Body of pancreas (tissue), 4 donors: ENCODE results near the gene LOXHD1.

Experiments used
- POLR2A ChIP-seq, 3 donors: fragments of 450-650 bp; IDR thresholded peaks; one replicate each; pipeline ENCODE4 v1.6.1; 2016; ENCODE audit warnings: antibody characterized with exemption in 3 of 3, mild to moderate bottlenecking in 2 of 3
- TF ChIP-seq, protein P1 (sequence below), 7 experiments: fragments of 450-650 bp in 4 of 7; fragments of 200-600 bp in 3 of 7; sonication (generic) in 3 of 7; IDR thresholded peaks; one replicate each; pipeline ENCODE4 v1.5.1; 2016 to 2019; ENCODE audit warnings: antibody characterized with exemption in 7 of 7

GRCh38 chr18:46497129-46497528, 159.9 kb downstream of the LOXHD1 start:
- TF ChIP-seq, protein P1, sequence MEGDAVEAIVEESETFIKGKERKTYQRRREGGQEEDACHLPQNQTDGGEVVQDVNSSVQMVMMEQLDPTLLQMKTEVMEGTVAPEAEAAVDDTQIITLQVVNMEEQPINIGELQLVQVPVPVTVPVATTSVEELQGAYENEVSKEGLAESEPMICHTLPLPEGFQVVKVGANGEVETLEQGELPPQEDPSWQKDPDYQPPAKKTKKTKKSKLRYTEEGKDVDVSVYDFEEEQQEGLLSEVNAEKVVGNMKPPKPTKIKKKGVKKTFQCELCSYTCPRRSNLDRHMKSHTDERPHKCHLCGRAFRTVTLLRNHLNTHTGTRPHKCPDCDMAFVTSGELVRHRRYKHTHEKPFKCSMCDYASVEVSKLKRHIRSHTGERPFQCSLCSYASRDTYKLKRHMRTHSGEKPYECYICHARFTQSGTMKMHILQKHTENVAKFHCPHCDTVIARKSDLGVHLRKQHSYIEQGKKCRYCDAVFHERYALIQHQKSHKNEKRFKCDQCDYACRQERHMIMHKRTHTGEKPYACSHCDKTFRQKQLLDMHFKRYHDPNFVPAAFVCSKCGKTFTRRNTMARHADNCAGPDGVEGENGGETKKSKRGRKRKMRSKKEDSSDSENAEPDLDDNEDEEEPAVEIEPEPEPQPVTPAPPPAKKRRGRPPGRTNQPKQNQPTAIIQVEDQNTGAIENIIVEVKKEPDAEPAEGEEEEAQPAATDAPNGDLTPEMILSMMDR (IDR thresholded peaks at IDR 0.05), result no peak
- no peak for TF ChIP-seq POLR2A (IDR thresholded peaks at IDR 0.05)
